Cortex of kidney (tissue), 1 donor: ENCODE measurements around the gene SCAMP1.
"Not testable (repeated sequence)": the region's sequence is repeated elsewhere in the genome, so short reads cannot be mapped to it uniquely, and the experiment has no call there.

Source experiments
- DNase-seq: peaks from one replicate; lab custom pipeline; 2025; lab: John Stamatoyannopoulos, UW

Gene SCAMP1, protein sequence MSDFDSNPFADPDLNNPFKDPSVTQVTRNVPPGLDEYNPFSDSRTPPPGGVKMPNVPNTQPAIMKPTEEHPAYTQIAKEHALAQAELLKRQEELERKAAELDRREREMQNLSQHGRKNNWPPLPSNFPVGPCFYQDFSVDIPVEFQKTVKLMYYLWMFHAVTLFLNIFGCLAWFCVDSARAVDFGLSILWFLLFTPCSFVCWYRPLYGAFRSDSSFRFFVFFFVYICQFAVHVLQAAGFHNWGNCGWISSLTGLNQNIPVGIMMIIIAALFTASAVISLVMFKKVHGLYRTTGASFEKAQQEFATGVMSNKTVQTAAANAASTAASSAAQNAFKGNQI

GRCh38 chr5:78359831-78360673 lies at the start of gene SCAMP1:
TSS of gene SCAMP1 (plus strand) at chr5:78360617. CDS start at chr5:78360672, 55 bp downstream.
- peak; percentile 89 for DNase-seq

- no peak for DNase-seq
Observed at GRCh38 chr5:78317515-78317914, 42.9 kb upstream of the SCAMP1 start.

GRCh38 chr5:78318337-78318736 lies 42.1 kb upstream of the SCAMP1 start:
- DNase-seq, result no peak

DNA sequence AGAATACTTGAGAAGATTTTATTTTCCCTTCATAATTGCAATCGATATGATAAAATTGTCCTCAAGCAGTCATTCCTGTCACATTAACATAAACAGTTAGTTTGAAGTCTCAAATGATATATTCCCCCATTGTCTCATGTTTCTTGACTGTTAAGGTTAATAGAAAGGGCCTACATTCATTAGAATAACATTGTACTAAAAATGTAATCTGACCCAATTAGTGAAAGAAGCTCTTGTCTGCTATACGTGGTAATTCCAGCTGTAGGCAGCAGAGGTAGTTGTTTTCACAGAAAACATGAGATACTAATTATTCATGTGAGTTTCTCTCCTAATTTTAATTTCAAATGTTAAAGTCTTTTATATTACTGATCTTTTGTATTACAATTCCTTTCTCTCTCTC lies 40.0 kb upstream of the SCAMP1 start:
- no peak for DNase-seq

DNA sequence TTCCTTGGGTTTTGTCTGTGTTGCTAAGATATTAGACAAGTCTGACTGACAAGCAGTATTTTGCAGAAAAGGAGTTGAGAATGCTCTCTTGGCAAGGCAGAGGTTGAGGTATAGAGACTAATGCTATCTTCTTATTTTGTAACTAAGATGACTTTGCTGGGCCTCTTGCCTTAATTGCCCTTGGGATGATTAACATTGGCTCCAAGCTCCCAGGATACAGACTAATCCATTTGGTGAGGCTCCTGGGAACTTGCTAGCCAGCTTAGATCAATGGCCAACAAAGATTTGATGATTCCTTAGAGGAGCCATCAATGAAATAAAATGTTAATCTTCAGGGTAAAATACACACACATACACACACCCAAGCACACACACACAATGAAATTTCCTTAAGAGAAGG lies 37.2 kb upstream of the SCAMP1 start:
- no peak for DNase-seq

- DNase-seq, result no peak
Observed at GRCh38 chr5:78326930-78327329, 33.5 kb upstream of the SCAMP1 start.

DNA sequence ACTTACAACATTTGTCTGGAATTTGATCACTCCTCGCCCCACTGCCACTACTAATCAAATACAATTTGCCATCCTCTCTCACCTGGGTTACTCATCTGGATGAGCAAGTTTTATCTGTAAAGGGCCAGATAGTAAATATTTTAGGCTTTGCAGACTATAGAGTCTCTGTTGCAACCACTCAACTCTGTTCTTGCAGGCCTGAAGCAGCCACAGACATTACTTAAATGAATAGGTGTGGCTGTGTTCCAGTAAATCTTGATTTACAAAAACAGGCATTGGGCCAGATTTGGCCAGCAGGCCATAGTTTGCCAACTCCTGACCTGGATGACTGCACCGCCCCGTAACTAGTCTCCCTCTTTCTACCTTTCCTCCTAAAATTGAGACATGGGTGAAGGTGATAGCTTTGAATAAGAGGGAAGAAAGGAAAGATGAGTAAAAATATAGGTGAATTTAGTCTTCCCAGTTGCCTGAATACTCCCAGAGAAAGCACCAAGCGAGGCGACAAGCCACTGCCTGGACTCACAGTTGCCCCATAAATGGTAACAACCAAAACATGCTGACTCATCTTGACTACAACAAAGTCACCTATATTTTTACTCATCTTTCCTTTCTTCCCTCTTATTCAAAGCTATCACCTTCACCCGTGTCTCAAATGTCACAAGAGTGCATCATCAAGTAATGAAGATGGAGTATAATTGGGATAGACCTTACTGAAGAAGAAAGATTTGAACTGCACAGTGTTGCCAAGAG lies 32.5 kb upstream of the SCAMP1 start:
- DNase-seq, result no peak

DNA sequence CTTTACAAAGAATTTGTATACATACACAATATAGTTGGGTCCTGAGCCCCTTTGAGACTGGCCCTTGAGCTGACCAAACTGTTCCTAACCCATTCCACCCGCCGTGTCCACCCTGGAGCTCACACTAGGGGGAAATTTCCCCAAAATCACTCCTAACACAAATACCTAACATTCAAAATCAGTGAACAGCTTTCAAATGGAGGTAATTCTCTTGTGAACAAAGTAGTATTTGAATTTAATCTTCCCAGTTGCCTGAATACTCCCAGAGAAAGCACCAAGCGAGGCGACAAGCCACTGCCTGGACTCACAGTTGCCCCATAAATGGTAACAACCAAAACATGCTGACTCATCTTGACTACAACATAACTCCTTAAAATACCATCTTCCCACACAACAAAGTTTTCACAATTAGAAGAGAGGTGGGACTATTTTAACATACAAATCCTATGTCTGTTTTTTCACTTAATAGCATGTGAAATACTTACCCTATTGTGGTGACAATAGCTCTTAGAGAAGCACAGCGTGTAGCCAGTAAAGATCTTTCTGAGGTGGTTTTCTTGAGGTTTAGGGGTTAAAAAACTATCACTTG lies 31.7 kb upstream of the SCAMP1 start:
- no peak for DNase-seq

GRCh38 chr5:78331523-78332080 lies 28.8 kb upstream of the SCAMP1 start:
- no peak for DNase-seq

- no peak for DNase-seq
Observed at GRCh38 chr5:78334811-78335210, 25.6 kb upstream of the SCAMP1 start.

GRCh38 chr5:78335976-78336375 lies 24.4 kb upstream of the SCAMP1 start:
- no peak for DNase-seq

GRCh38 chr5:78336698-78337097 lies 23.7 kb upstream of the SCAMP1 start:
- DNase-seq, result no peak

DNA sequence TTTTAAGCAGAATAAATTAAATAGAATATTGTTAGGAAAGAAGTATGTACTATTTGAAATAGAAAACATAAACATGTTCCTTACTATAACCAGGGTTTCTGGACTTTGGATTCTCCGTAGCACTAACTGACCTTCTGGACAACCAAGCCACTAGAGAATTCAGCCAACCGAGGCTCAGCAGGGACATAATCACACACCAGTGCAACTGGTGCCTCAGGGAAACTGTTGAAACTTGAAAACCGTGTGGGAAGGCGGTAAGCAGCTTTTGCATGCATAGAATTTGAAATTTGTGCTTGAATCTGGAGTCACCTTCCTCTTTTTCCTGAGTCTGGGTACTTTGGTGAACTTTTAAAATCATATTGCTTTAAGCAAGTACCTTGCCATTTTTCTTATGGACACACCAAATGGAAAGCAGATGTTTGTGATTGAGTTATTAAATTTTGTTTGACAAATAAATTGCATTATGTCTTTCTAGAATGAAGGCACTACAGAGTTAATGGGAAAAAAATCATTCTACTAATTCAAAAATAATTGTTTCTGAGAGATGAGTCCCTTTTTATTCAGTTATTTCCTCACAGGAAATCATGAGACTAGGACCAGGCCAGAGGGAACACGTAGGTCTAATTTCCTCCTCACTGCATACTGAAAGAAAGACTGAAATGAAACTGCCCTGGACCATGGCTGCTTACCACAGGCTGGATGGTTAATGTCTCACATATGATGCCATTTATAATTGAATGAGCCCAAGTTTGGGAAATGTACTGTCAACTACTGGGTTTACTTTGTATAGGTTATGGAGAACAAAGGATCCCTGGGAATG lies 20.6 kb upstream of the SCAMP1 start:
- no peak for DNase-seq

DNA sequence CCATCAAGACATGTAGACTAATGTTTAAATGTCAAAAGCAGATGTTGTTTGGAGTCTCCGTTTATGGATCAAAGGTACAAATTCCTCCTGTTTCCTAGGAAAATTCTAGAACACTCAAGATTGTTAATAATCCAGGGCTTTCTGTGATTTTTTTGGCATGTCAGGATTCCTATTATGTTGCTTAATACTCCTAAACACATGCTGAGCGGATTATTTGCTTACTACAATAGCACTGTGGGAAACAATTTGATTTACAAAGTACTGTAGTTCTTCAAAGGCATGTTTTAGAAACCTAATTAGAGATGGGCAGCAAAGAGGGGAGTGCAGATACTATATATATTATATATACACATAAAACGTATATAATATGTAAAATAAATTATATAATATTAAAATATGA lies 19.0 kb upstream of the SCAMP1 start:
- DNase-seq, result no peak

GRCh38 chr5:78345485-78345884 lies 14.9 kb upstream of the SCAMP1 start:
- DNase-seq, result no peak

GRCh38 chr5:78353520-78353919 lies 6.9 kb upstream of the SCAMP1 start:
- no peak for DNase-seq

DNA sequence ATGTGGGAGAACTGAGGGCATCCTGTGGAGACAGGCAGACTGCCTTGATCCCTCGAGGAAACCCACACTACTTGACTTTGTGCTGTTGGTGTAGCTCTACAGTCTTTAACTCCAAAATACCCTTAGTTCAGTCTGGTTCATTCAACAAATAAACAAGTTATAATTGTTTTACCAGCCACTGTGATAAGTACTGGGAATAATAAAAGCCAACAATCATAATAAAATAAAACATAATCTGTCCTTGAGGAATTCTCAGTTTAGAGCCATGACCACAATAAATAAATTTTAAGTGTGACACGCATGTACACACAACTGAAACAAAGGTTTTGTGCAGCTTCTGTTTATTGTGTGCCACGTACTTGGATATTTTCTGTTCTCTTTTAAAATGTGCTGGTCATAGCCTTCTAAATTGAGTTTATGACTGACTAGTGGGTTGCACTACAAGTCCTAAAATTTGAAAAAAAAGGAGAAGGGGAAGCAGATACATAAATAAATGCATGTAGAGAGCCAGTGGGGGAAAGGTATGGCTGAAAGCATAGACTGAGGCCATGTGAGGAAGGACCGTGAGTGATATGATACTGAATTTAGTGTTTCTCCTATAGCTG lies 6.2 kb upstream of the SCAMP1 start:
- no peak for DNase-seq

GRCh38 chr5:78355561-78355960 lies 4.9 kb upstream of the SCAMP1 start:
- DNase-seq, result no peak

DNA sequence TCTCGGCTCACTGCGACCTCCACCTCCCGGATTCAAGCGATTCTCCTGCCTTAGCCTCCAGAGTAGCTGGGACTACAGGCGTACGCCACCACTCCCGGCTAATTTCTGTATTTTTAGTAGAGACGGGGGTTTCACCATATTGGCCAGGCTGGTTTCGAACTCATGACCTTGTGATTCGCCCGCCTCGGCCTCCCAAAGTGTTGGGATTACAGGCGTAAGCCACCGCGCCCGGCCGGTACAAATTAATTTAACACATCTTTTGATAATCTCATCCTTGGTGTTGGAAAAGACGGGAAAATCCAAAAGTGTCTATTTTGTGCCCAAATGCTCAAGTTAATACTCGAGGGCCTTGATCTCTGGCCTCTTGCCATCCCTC lies 974 bp upstream of the SCAMP1 start:
- DNase-seq, result not testable (repeated sequence)

- DNase-seq, result no peak
Observed at GRCh38 chr5:78360674-78360923, 182 bp downstream of the SCAMP1 start.
